HG03135 (cell line): ENCODE measurements around the gene FBXO31.

Experiments
- ATAC-seq: cut with Tn5 transposase; IDR thresholded peaks from one replicate; pipeline ENCODE4 v1.9.1; 2021; ENCODE audit warnings: mild to moderate bottlenecking, moderate library complexity; ENCODE audit not compliant: unreplicated experiment

Gene FBXO31

DNA sequence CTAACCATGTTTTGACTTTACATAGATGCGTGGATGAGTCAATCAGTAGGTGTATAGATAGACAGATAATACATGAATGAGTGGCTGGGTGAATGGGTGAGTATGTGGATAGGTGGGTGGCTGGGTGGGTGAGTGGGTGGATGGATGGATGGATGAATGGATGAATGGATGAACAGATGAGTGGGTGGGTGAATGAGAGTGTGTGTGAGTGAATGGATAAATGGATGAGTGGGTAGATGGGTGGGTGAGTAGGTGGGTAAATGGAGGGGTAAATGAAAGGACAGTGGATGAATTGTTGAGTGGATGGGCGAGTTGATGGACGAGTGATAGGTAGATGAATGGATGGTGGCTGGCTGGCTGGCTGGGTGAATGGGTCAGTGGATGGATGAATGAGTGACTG lies 89.6 kb downstream of the FBXO31 start:
- ATAC-seq, result no peak

DNA sequence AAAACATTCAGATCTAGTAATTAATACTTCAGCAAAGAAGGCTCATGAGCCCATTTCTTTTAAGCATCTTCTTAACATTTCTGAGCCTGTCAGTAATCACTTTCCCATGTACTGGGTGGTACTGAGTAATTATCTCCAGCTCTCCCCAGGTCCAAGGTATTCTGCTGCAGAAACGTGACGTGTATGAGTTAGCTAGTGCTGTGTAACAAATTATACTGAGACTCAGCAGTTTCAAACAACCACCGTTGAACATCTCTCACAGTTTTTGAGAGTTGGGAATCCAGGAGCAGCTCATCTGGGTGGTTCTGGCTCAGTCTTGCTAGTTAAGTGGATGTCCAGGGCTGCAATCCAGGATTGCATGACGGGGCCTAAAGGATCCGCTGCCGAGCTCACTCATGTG lies 91.6 kb downstream of the FBXO31 start:
- no peak for ATAC-seq

DNA sequence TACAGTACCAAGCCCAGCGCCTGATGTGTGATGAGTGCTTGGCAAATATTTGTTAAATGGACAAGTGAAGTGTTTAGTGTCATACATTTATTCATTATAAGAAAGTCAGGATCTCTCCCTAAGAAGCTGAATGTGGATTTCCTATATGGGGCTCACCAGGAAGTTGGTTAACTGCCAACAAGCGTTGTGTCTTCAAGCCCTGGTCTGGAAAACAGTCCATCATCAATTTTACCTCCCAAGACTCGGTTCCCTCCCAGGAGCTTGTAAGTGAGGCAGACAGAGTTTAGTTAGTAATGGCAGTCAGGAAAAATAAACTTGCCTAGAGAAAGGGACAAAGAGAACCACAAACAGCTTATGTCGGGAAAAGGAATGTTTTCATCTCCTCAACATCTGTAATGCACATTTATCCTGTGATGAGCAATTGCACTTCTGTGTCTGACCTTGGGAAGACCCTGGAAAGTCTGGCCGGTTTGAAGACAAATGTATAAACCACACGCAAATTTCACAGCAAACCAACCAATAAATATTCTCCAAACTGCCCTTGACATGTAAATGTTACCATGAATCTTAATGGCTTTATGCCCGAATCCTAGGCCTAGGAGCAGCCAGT lies 94.7 kb downstream of the FBXO31 start:
- no peak for ATAC-seq

DNA sequence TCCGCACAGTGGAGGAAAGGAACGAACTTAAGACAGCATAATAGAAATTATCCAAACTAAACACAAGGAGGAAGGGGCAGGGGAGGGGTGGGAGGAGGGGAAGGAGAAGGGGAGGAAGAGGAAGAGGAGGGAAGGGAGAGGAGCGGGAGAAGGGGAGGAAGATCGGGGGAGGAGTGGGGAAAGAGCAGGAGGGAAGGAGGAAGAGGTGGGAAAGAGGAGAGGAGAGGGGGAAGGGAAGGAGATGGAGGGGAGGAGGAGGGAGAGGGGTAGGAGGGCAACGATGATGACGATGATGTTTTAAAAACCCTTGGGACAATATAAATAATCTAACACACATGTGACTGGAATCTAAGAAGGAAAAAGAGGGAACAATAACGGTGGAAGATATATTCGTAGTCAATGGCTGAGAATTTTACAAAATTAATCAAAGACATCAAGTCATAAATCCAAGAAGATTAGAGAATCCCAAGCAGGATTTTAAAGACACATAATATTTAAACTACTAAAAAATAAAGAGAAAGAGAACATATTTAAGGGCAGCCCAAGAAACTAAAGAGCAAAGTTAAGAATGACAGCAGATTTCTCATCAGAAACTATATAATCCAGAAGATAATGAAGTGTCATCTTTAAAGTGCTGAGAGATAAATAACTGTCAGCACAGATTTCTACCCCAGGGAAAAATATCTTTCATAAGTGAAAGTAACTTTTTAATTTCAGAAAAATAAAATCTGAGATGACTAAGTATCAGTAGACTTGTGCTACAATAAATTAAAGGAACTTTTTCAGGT lies 96.5 kb downstream of the FBXO31 start:
- ATAC-seq, result no peak

DNA sequence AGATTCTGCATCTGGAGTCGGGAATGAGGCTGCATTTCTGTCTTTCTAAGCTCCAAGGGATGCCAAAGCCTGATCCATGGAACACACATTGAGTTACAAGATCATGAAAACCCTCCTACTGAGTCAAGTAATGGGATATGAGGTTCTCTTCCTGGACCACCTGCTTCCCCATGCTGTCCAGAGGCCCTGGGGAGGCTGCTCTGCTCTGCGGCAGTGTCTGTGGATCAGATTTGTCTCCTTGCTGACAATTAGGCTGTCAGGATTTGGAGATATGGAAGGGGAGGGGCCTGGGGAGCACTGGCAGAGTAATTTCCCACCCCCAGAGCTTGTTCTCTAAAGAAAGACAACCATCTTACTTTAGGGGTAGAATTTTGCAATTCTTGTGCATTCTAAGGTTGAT lies 99.4 kb downstream of the FBXO31 start:
- no peak for ATAC-seq

DNA sequence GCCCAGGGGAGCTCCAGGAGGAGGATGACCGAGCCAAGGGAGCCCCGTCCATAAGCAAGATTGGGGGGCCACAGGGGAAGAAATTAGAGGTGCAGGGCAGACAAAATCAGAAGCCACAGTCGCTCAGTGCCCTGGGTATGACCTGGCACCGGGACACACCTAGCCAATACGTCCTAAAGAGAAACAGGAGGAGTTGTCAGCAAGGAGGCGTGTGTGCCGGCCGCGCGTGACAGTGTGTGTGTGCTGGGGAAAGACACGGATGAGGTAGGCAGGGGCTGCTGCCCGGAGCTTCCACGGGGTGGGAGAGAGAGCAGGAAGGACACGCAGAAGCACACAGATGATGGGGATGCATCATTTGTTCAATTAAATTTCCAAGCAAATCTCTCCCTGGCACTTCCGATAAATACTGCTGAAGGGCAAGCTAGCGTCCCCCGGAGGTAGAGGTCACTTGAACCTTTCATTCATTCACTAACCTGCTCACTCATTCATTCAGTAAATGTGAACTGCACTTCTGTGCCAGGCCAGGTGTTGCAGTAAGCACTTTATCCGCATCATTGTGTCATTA lies 104.4 kb downstream of the FBXO31 start:
- no peak for ATAC-seq

DNA sequence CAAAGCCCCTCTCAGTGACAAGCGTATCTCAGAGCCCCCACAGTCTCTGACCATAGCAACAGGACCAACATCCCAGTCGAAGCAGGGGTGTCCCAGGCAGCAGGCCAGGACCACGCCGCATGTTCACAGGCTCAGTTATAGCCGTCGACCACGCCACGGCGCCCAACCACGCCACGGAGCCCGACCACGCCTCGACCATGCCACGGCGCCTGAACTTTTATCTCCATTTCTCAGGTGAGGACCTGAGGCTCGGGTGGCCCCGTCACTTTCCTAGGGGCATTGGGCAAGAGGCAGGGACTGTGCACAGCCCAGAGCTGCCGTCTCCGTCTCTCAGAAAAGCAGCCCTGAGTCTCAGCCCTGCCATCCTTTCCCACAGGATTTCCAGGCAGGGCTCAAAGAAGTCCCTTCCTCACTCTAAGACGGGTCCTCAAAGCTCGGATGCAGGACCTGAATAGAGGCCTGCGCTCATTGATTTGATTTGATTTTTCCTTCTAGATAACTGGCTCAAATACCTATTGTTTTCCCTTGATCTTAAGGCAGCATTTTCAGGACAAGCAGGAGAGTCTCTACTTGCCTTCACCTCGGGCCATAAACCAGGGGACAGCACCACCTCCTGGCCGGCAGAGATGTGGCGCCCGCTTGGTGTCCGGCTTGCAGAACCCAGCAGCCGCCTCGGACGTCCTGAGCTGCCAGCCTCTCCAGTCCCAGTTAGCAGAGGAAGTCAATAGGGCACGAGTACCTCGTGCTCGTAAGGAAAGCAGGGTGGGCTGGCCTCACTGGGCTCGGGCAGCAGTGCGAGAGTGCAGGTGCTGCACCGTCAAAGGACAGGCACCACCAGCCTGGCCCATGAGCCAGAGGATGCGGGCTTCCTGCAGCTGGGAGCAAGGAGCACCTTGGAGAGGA lies 105.1 kb downstream of the FBXO31 start:
- ATAC-seq, result no peak
